Uterus (tissue), 4 donors: ENCODE results near the gene HSPBP1. TPM values are rescaled to one million over a fixed set of nuclear protein-coding genes. Genes with fewer than 3 reads are reported as not detected.

Experiments used
- DNase-seq, 2 donors: peaks; one replicate each; pipeline ENCODE4 v3.0.0-alpha.2; 2019 to 2020
- H3K27ac ChIP-seq, 2 donors: fragments of 200-600 bp; sonication (generic); 1 replicate in 1 of 2; 2 replicates in 1 of 2; pipeline ENCODE4 v1.5.1; 2016 to 2018
- H3K27me3 ChIP-seq, 2 donors: fragments of 200-600 bp; sonication (generic); one replicate each; pipeline ENCODE4 v1.5.1; 2018 to 2019; ENCODE audit warnings: control low read depth in 1 of 2
- H3K36me3 ChIP-seq, 2 donors: fragments of 200-600 bp; sonication (generic); one replicate each; pipeline ENCODE4 v1.5.1; 2019; ENCODE audit warnings: control low read depth in 1 of 2
- H3K4me1 ChIP-seq, 2 donors: fragments of 200-600 bp; sonication (generic); one replicate each; pipeline ENCODE4 v1.5.1; 2018 to 2019; ENCODE audit warnings: control low read depth in 1 of 2
- H3K4me3 ChIP-seq, 2 donors: fragments of 200-600 bp; sonication (generic); 1 replicate in 1 of 2; 2 replicates in 1 of 2; pipeline ENCODE4 v1.5.1; 2018 to 2019; ENCODE audit warnings: mild to moderate bottlenecking in 1 of 2
- H3K9me3 ChIP-seq, 2 donors: fragments of 200-600 bp; sonication (generic); one replicate each; pipeline ENCODE4 v1.5.1; 2019; ENCODE audit warnings: control low read depth in 1 of 2
- POLR2A ChIP-seq, 2 donors: fragments of 450-650 bp; IDR thresholded peaks; one replicate each; pipeline ENCODE4 v1.6.1; 2016; ENCODE audit warnings: antibody characterized with exemption in 2 of 2, mild to moderate bottlenecking in 1 of 2, moderate library complexity in 1 of 2
- intact Hi-C: fragments of 100-400 bp; cut with DNase I; formaldehyde crosslinking; loops from one replicate; pipeline ENCODE4 v1.15.1; 2023; ENCODE audit warnings: low total_unique reads
- total RNA-seq, 4 donors: library from RNA; depleted of rRNA in 3 of 4; stranded (reverse); fragments of >200 nt in 3 of 4; gene quantifications; one replicate each; pipeline versions ENCODE4 v1.1.0 to v1.2.4, GENCODE V29; 2014 to 2023
- TF ChIP-seq, protein P1 (sequence below), 4 experiments: fragments of 200-600 bp in 2 of 4; fragments of 450-650 bp in 2 of 4; sonication (generic) in 2 of 4; IDR thresholded peaks; one replicate each; pipeline ENCODE4 v1.5.1; 2016 to 2019; ENCODE audit warnings: antibody characterized with exemption in 4 of 4, mild to moderate bottlenecking in 2 of 4, moderate library complexity in 1 of 4
- donor health status: DM: yes; HTN: yes; CAD: no.

Gene HSPBP1
- total RNA-seq, 4 donors from 2014 or later = 1.3 to 37.4 (median 25.6) TPM

DNA sequence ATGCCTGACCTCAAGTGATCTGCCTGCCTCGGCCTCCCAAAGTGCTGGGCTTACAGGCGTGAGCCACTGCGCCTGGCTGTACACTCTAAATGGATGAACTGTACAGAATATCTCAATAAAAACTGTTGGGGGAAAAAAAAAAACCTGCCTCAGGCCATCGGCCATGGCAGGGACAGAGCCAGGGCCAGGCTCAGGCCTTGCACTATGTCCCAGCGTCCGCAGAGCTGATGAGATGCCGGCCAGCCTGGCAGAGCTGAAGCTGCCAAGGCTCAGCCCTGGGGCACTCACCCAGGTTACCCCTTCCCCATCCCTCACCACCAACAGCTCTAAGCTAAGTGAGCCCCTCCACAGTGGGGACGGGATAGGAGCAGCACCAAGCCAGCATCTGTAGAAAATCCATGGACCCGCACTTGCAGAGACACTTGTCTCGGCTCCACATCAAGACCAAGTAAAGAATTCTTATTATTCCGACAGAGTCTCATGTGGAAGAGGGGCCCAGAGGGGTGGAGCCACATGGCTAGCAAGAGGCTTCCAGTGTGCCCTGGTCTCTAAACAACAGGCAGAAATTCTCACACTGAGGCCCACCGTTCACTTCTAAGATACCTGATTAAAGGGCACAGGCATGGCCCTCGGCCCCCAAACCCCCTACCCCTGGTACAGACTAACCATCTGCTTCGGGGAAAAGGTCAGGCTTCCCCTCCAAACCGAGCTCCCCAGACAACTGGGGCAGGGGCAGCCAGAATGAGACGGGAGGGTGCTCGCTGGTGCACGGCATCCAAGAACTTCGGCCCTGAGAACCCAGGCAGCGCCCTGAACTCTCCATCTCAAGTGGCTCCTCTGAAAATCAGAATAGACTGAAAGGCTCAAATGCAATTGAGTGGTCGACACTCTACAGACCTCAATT, 26.9 kb downstream of the HSPBP1 start:
- no peak overlapping the region for H3K4me3 ChIP-seq
- DNase-seq = no peak
- peaks cover 0 to 5% of the 10 kb centered on the region in 2 donors for H3K4me1 ChIP-seq
- no peaks in the 10 kb centered on the region for H3K27me3 ChIP-seq
- H3K9me3 ChIP-seq = no peaks in the 10 kb centered on the region
- TF ChIP-seq POLR2A (IDR thresholded peaks at IDR 0.05) = no peak
- TF ChIP-seq, protein P1, sequence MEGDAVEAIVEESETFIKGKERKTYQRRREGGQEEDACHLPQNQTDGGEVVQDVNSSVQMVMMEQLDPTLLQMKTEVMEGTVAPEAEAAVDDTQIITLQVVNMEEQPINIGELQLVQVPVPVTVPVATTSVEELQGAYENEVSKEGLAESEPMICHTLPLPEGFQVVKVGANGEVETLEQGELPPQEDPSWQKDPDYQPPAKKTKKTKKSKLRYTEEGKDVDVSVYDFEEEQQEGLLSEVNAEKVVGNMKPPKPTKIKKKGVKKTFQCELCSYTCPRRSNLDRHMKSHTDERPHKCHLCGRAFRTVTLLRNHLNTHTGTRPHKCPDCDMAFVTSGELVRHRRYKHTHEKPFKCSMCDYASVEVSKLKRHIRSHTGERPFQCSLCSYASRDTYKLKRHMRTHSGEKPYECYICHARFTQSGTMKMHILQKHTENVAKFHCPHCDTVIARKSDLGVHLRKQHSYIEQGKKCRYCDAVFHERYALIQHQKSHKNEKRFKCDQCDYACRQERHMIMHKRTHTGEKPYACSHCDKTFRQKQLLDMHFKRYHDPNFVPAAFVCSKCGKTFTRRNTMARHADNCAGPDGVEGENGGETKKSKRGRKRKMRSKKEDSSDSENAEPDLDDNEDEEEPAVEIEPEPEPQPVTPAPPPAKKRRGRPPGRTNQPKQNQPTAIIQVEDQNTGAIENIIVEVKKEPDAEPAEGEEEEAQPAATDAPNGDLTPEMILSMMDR (IDR thresholded peaks at IDR 0.05) = no peak
- no peak overlapping the region for H3K27ac ChIP-seq
- H3K36me3 ChIP-seq = no peaks in the 10 kb centered on the region
- intact Hi-C loops = no loop called here

DNA sequence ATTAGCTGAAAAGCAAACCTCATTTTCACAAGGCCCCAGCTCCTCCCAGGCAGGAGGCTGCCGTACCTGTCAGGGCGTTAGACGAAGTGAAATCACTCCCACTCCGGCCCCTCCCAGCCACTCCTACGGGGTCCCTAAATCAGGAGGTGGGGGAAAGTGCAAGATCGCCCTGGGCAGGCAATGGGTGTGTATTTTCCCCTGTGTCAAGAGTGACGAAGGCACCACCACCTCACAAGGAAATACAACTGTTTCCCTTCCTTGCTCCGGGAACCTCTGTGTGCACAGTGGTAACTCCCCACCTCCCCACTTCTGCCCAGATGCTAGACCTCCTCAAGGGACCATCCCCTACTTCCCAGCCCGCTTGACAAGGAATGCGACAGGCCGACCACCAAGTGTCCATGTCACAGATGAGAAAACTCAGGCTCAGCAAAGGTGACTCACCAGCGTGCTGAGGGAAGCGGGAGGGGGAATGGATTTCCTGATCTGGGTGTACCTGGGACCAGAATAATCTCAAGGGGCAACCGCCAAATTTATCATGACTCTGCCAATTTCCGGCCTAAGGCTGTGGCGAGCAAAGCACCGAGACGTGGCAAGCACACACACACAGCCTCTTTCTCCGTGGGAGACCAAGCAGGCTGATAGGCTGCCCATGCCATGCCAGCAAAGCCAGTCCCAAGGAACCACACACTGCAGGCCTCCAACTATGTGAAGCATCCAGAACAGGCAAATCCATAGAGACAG, 28.4 kb downstream of the HSPBP1 start:
- no peak overlapping the region for H3K4me3 ChIP-seq
- DNase-seq = no peak
- intact Hi-C loops = no loop called here
- no peaks in the 10 kb centered on the region for H3K9me3 ChIP-seq
- H3K27me3 ChIP-seq = no peaks in the 10 kb centered on the region
- no peaks in the 10 kb centered on the region for H3K36me3 ChIP-seq
- TF ChIP-seq POLR2A (IDR thresholded peaks at IDR 0.05) = no peak
- TF ChIP-seq, protein P1 (IDR thresholded peaks at IDR 0.05) = no peak
- H3K27ac ChIP-seq = no peak overlapping the region
- peaks cover 0 to 5% of the 10 kb centered on the region in 2 donors for H3K4me1 ChIP-seq

- Histone ChIP-seq H3K4me1 (peaks cover 0 to 5% of the 10 kb centered on the region in 2 donors), H3K9me3 (no peaks in the 10 kb centered on the region), H3K27me3 (no peaks in the 10 kb centered on the region), H3K27ac (no peak overlapping the region), H3K4me3 (no peak overlapping the region), H3K36me3 (no peaks in the 10 kb centered on the region)
- DNase-seq = no peak
- TF ChIP-seq, protein P1 (IDR thresholded peaks at IDR 0.05) = no peak
- TF ChIP-seq POLR2A (IDR thresholded peaks at IDR 0.05) = no peak
- intact Hi-C loops = no loop called here
These were observed 29.5 kb downstream of the HSPBP1 start for GRCh38 chr19:55250262-55251036.

DNA sequence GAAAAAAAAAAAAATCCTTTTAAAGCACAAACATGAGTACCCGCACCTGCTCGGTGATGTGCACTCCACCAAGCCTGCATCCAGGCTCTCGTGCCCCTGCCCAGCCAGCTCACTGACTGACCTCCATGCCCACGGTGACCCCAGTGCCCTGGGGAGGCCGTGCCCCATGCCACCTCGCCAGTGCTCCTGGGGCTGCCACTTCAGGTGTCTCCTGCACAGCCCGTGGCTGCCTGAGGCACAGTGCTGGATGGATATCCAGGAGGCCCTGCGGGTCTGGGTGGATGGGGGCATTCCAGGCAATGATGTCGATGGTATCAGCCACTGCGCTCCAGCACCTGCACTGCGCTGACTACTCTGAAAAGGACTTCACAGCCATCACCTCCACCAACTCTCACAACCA, 30.1 kb downstream of the HSPBP1 start:
- no peak overlapping the region for H3K27ac ChIP-seq
- H3K27me3 ChIP-seq = no peaks in the 10 kb centered on the region
- H3K4me1 ChIP-seq = peaks cover 0 to 2% of the 10 kb centered on the region in 2 donors
- TF ChIP-seq, protein P1 (IDR thresholded peaks at IDR 0.05) = no peak
- no peak for TF ChIP-seq POLR2A (IDR thresholded peaks at IDR 0.05)
- no peak overlapping the region for H3K4me3 ChIP-seq
- H3K9me3 ChIP-seq = no peaks in the 10 kb centered on the region
- DNase-seq = no peak
- intact Hi-C loops = no loop called here
- no peaks in the 10 kb centered on the region for H3K36me3 ChIP-seq
